Keratinocyte (primary cell): ENCODE data around the gene ATP8A2. TPM values are rescaled to one million over a fixed set of nuclear protein-coding genes. Genes with fewer than 3 reads are reported as not detected.

Source experiments
- DNase-seq: peaks from one replicate; pipeline ENCODE4 v3.0.0-alpha.2; 2011; ENCODE audit warnings: low read depth, missing footprints, low spot score
- FAIRE-seq: peaks from 2 replicates; lab custom pipeline; 2011; peaks lifted over from hg19 to GRCh38; lab: Jason Lieb, UNC
- H2AFZ ChIP-seq: 2 replicates; pipeline ENCODE4 v1.6.0; 2012; ENCODE audit warnings: low read length, control low read depth, inconsistent platforms; ENCODE audit not compliant: control insufficient read depth
- H3K27ac ChIP-seq: 2 replicates; pipeline ENCODE4 v1.5.1; 2011; ENCODE audit warnings: low read length; ENCODE audit not compliant: control insufficient read depth, insufficient read depth
- H3K27me3 ChIP-seq: 3 replicates; pipeline ENCODE4 v1.6.0; 2011; ENCODE audit warnings: low read length; ENCODE audit not compliant: control insufficient read depth, insufficient read depth; ENCODE audit errors: extremely low read depth
- H3K36me3 ChIP-seq, 2 experiments: 2 replicates in 1 of 2; 3 replicates in 1 of 2; pipeline ENCODE4 v1.5.1; 2011; ENCODE audit warnings: low read length in 2 of 2, mild to moderate bottlenecking in 1 of 2; ENCODE audit not compliant: control insufficient read depth in 2 of 2, insufficient read depth in 2 of 2; ENCODE audit errors: extremely low read depth in 1 of 2
- H3K4me1 ChIP-seq: 3 replicates; pipeline ENCODE4 v1.5.1; 2011; ENCODE audit warnings: low read length; ENCODE audit not compliant: control insufficient read depth, insufficient read depth; ENCODE audit errors: extremely low read depth
- H3K4me2 ChIP-seq: 3 replicates; pipeline ENCODE4 v1.6.0; 2011; ENCODE audit warnings: low read depth, low read length; ENCODE audit not compliant: control insufficient read depth, insufficient read depth; ENCODE audit errors: extremely low read depth
- H3K4me3 ChIP-seq, 3 experiments: fragments of 200-600 bp in 1 of 3; sonication (generic) in 1 of 3; 2 replicates in 2 of 3; 3 replicates in 1 of 3; pipeline ENCODE4 v1.5.1; 2011 to 2016; ENCODE audit warnings: low read length in 3 of 3, mild to moderate bottlenecking in 3 of 3, control low read depth in 2 of 3, inconsistent platforms in 1 of 3, low read depth in 1 of 3, mixed read lengths in 1 of 3, mixed run types in 1 of 3, moderate library complexity in 1 of 3; ENCODE audit not compliant: control insufficient read depth in 2 of 3, insufficient read depth in 2 of 3; ENCODE audit errors: extremely low read depth in 1 of 3
- H3K79me2 ChIP-seq: 2 replicates; pipeline ENCODE4 v1.6.0; 2012; ENCODE audit warnings: low read length; ENCODE audit not compliant: control insufficient read depth, insufficient read depth
- H3K9ac ChIP-seq: 3 replicates; pipeline ENCODE4 v1.6.0; 2011; ENCODE audit warnings: low read length; ENCODE audit not compliant: control insufficient read depth, insufficient read depth; ENCODE audit errors: extremely low read depth
- H3K9me1 ChIP-seq: 3 replicates; pipeline ENCODE4 v1.6.0; 2011; ENCODE audit warnings: low read length; ENCODE audit not compliant: control insufficient read depth, insufficient read depth; ENCODE audit errors: extremely low read depth
- H3K9me3 ChIP-seq: 2 replicates; pipeline ENCODE4 v1.5.1; 2012; ENCODE audit warnings: low read depth, low read length; ENCODE audit not compliant: control insufficient read depth
- H4K20me1 ChIP-seq: 3 replicates; pipeline ENCODE4 v1.6.0; 2011; ENCODE audit warnings: low read length; ENCODE audit not compliant: control insufficient read depth, insufficient read depth; ENCODE audit errors: extremely low read depth
- EZH2 ChIP-seq: IDR thresholded peaks from one replicate; pipeline ENCODE4 v1.6.1; 2012; ENCODE audit warnings: inconsistent platforms, mild to moderate bottlenecking, low read length, moderate library complexity
- dilution Hi-C: fragments of 300-500 bp; cut with MboI; formaldehyde crosslinking; loops from one replicate; pipeline ENCODE4 v1.7.0; 2020; ENCODE audit warnings: low sequenced_read_pairs; ENCODE audit not compliant: extremely low pct_ligation_motif_present
- polyA plus RNA-seq, 5 experiments: library from polyadenylated mRNA; depleted of rRNA in 3 of 5; stranded (reverse) in 3 of 5; stranded (forward) in 1 of 5; unstranded in 1 of 5; fragments of >200 nt; gene quantifications; 1 replicate in 1 of 5; 2 replicates in 3 of 5; 3 replicates in 1 of 5; pipeline versions ENCODE4 v1.2.1 to v1.2.3, GENCODE V29; 2011 to 2012; ENCODE audit warnings: missing spikeins in 2 of 5, low read depth in 1 of 5, low replicate concordance in 1 of 5
- TF ChIP-seq, protein P1 (sequence below), 3 experiments: IDR thresholded peaks in 1 of 3; conservative IDR thresholded peaks in 1 of 3; optimal IDR thresholded peaks in 1 of 3; 2 replicates in 2 of 3; 3 replicates in 1 of 3; pipeline versions ENCODE3 to v1.5.1; 2011; ENCODE audit warnings: low read length in 3 of 3, mild to moderate bottlenecking in 3 of 3, moderate library complexity in 2 of 3, control low read depth in 1 of 3, inconsistent platforms in 1 of 3; ENCODE audit not compliant: insufficient read depth in 2 of 3; ENCODE audit errors: extremely low read depth in 1 of 3

Gene ATP8A2
- polyA plus RNA-seq, 1 donor (not counting 4 experiments of a cell fraction or from before 2014, with no cell fraction given) = 0.16 TPM

DNA sequence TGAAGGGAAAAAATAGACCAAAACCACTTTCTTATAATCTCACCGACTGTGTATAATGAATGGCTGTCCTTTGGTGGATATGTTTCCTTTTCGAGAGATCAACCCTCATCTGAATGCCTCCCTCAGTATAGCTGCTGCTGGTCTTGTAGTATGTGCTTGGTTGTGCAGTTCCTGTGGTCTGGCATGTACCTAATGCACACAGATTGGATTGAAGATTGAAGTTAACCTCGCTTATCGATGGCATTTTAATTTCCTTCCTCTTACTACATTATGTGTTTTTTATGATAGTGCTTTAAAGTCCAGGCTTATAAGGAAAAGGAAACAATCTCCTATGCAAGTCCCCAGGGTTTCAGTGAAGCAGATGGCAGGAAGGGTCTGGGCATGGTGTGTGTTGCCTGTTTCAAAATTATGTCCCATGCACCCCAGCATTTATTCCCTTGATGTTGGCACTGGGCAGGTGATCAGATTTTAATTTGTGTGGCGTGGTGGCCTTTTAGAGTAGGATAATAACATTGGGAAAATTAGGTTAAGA lies 346.0 kb downstream of the ATP8A2 start:
- Histone ChIP-seq H3K36me3 (no peaks in the 10 kb centered on the region), H3K9me3 (no peaks in the 10 kb centered on the region), H4K20me1 (no peaks in the 10 kb centered on the region), H3K4me1 (no peaks in the 10 kb centered on the region), H3K9me1 (no peaks in the 10 kb centered on the region), H3K79me2 (no peaks in the 10 kb centered on the region), H3K27ac (no peak overlapping the region), H3K9ac (no peak overlapping the region), H3K4me2 (no peak overlapping the region), H3K4me3 (no peak overlapping the region), H2AFZ (no peak overlapping the region), H3K27me3 (peaks cover 9% of the 10 kb centered on the region)
- TF ChIP-seq EZH2 = no peak
- TF ChIP-seq, protein P1, sequence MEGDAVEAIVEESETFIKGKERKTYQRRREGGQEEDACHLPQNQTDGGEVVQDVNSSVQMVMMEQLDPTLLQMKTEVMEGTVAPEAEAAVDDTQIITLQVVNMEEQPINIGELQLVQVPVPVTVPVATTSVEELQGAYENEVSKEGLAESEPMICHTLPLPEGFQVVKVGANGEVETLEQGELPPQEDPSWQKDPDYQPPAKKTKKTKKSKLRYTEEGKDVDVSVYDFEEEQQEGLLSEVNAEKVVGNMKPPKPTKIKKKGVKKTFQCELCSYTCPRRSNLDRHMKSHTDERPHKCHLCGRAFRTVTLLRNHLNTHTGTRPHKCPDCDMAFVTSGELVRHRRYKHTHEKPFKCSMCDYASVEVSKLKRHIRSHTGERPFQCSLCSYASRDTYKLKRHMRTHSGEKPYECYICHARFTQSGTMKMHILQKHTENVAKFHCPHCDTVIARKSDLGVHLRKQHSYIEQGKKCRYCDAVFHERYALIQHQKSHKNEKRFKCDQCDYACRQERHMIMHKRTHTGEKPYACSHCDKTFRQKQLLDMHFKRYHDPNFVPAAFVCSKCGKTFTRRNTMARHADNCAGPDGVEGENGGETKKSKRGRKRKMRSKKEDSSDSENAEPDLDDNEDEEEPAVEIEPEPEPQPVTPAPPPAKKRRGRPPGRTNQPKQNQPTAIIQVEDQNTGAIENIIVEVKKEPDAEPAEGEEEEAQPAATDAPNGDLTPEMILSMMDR (optimal IDR thresholded peaks at IDR 0.05 in 1 of 3, IDR thresholded peaks at IDR 0.05 in 1 of 3, conservative IDR thresholded peaks at IDR 0.05 in 1 of 3; ENCODE audit: extremely low read depth in 1 of 3, insufficient read depth in 2 of 3, low read length in 3 of 3) = no peak
- FAIRE-seq = no peak
- no peak for DNase-seq
- dilution Hi-C loops = no loop called here

DNA sequence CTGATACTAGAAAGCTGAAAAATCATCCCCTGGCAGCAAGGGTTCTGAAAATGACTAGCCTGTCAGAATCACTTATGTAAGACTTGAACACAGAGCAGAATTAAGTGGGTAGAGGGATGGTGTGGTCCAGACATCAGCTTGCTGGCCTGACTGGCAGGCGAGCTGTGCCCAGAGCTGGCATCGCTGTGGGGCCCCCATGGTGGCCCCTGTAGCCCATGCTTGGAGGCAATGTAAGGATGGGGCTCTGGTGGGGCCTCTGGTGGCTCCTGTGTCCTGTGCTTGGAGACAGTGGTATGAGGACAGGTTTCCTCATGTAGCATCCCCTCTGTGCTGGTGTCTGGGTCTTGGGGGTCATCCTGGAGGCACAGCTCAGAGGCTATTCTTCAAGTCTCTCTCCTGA lies 347.9 kb downstream of the ATP8A2 start:
- H3K4me2 ChIP-seq = no peak overlapping the region
- H3K9ac ChIP-seq = no peak overlapping the region
- H3K9me1 ChIP-seq = no peaks in the 10 kb centered on the region
- no peaks in the 10 kb centered on the region for H3K79me2 ChIP-seq
- H3K9me3 ChIP-seq = no peaks in the 10 kb centered on the region
- H3K27ac ChIP-seq = no peak overlapping the region
- H2AFZ ChIP-seq = no peak overlapping the region
- dilution Hi-C loops = no loop called here
- peaks cover 4% of the 10 kb centered on the region for H3K27me3 ChIP-seq
- H4K20me1 ChIP-seq = no peaks in the 10 kb centered on the region
- DNase-seq (no peak), FAIRE-seq (no peak)
- no peaks in the 10 kb centered on the region for H3K36me3 ChIP-seq
- TF ChIP-seq, protein P1 (optimal IDR thresholded peaks at IDR 0.05 in 1 of 3, IDR thresholded peaks at IDR 0.05 in 1 of 3, conservative IDR thresholded peaks at IDR 0.05 in 1 of 3; ENCODE audit: extremely low read depth in 1 of 3, insufficient read depth in 2 of 3, low read length in 3 of 3) = no peak
- TF ChIP-seq EZH2 = no peak
- H3K4me1 ChIP-seq = no peaks in the 10 kb centered on the region
- no peak overlapping the region for H3K4me3 ChIP-seq
